ENCODE measurements around the gene NUB1.
"Not testable (repeated sequence)": the region's sequence is repeated elsewhere in the genome, so short reads cannot be mapped to it uniquely, and the experiment has no call there.

The NUB1 gene

GRCh38 chr7:151341357-151342101 lies at the start of gene NUB1:
Gene NUB1, plus strand, starts transcription at chr7:151341812. Its CDS starts 3,538 bp downstream, at chr7:151345350.
- peak; percentile 88 to 93 for DNase-seq

GRCh38 chr7:151292850-151293249 lies 48.8 kb upstream of the NUB1 start:
- DNase-seq: no peak

- no peak for DNase-seq
These were observed 45.2 kb upstream of the NUB1 start for GRCh38 chr7:151296202-151296992.

- no peak for DNase-seq
These were observed 42.8 kb upstream of the NUB1 start for GRCh38 chr7:151298765-151299164.

GRCh38 chr7:151299530-151299929 lies 42.1 kb upstream of the NUB1 start:
- no peak for DNase-seq

- DNase-seq: no peak
These were observed 41.5 kb upstream of the NUB1 start for GRCh38 chr7:151299940-151300645.

GRCh38 chr7:151301471-151302462 lies 39.8 kb upstream of the NUB1 start:
- DNase-seq: no peak

GRCh38 chr7:151304251-151304650 lies 37.4 kb upstream of the NUB1 start:
- not testable (repeated sequence) for DNase-seq

GRCh38 chr7:151304856-151305255 lies 36.8 kb upstream of the NUB1 start:
- DNase-seq: no peak

- DNase-seq: no peak
These were observed 35.2 kb upstream of the NUB1 start for GRCh38 chr7:151306374-151306773.

GRCh38 chr7:151306860-151307259 lies 34.8 kb upstream of the NUB1 start:
- no peak for DNase-seq

- DNase-seq: no peak
These were observed 34.1 kb upstream of the NUB1 start for GRCh38 chr7:151307536-151307935.

- DNase-seq: no peak
These were observed 33.4 kb upstream of the NUB1 start for GRCh38 chr7:151308256-151308655.

- no peak for DNase-seq
These were observed 32.8 kb upstream of the NUB1 start for GRCh38 chr7:151308791-151309190.

GRCh38 chr7:151309311-151309710 lies 32.3 kb upstream of the NUB1 start:
- DNase-seq: no peak

GRCh38 chr7:151310578-151310977 lies 31.0 kb upstream of the NUB1 start:
- peak in 1 of 2 donors; percentile 27 for DNase-seq

- no peak for DNase-seq
These were observed 30.2 kb upstream of the NUB1 start for GRCh38 chr7:151311294-151311864.

GRCh38 chr7:151312356-151312755 lies 29.3 kb upstream of the NUB1 start:
- no peak for DNase-seq

- peak in 1 of 2 donors; percentile 20 for DNase-seq
These were observed 28.5 kb upstream of the NUB1 start for GRCh38 chr7:151312831-151313809.

GRCh38 chr7:151313857-151314256 lies 27.8 kb upstream of the NUB1 start:
- no peak for DNase-seq

- no peak for DNase-seq
These were observed 27.2 kb upstream of the NUB1 start for GRCh38 chr7:151314401-151314800.
